Colonic mucosa (tissue), 4 donors: ENCODE data around the gene RPL31. TPM values are rescaled to one million over a fixed set of nuclear protein-coding genes. Genes with fewer than 3 reads are reported as not detected.

ENCODE experiments used
- DNase-seq: peaks from one replicate; pipeline ENCODE4 v3.0.0-alpha.2; 2020
- H3K27ac ChIP-seq: fragments of 200-600 bp; one replicate; pipeline ENCODE4 v1.8.0; 2021
- H3K27me3 ChIP-seq: fragments of 200-600 bp; one replicate; pipeline ENCODE4 v1.8.0; 2021
- H3K36me3 ChIP-seq: fragments of 200-600 bp; one replicate; pipeline ENCODE4 v1.8.0; 2021
- H3K4me1 ChIP-seq: fragments of 200-600 bp; one replicate; pipeline ENCODE4 v1.8.0; 2021; ENCODE audit warnings: mild to moderate bottlenecking
- H3K4me3 ChIP-seq: fragments of 200-600 bp; one replicate; pipeline ENCODE4 v1.8.0; 2021
- H3K9ac ChIP-seq, 2 donors: one replicate each; pipeline ENCODE4 v1.7.0; 2013; ENCODE audit warnings: control low read depth in 2 of 2, low read depth in 2 of 2, low read length in 2 of 2
- H3K9me3 ChIP-seq: fragments of 200-600 bp; one replicate; pipeline ENCODE4 v1.8.0; 2021
- CTCF ChIP-seq: fragments of 200-600 bp; IDR thresholded peaks from one replicate; pipeline ENCODE4 v1.8.0; 2022; ENCODE audit warnings: antibody characterized with exemption, mild to moderate bottlenecking
- intact Hi-C: fragments of 100-400 bp; cut with DNase I; formaldehyde crosslinking; loops from one replicate; pipeline ENCODE4 v1.14.1; 2022
- total RNA-seq, 2 donors: library from RNA; stranded (reverse); fragmentation: NEBNext Ultra II Directional in 1 of 2; extraction: Animal tissue kit (Norgen Biotek cat#: 25700) in 1 of 2; gene quantifications; one replicate each; pipeline ENCODE4 v1.2.1, GENCODE V29; 2021
- donor health status: healthy.
- donor health status: DM: no; HTN: no; CAD: no.
- donor health status: DM: no; HTN: no; CAD: no.

Gene RPL31
- total RNA-seq, 2 donors from 2014 or later, result 1,042 to 1,184 TPM

DNA sequence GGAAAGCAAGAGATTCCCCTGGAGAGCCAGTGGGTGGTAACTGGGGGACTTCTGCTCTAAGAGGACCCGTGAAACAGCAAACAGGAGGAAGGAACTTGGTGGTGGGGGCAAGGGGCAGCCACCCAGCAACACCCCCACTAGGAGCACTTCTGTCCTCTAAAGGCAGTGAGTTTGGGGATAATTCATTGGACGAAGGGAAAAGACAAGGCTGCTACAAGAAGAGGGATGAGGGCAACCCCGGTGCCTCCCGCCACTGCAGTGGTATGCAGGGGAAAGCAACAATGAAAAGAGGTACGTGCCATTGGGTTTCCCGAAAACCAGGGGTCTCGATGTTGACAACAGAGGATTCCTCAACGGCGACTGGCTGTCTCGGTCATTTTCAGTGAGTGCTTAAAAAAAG is 9.1 kb downstream of the RPL31 start:
- no peaks in the 10 kb centered on the region for H3K4me1 ChIP-seq
- H3K27ac ChIP-seq, result no peak overlapping the region
- H3K27me3 ChIP-seq, result no peaks in the 10 kb centered on the region
- H3K4me3 ChIP-seq, result no peak overlapping the region
- no peaks in the 10 kb centered on the region for H3K9me3 ChIP-seq
- no peak for DNase-seq
- no peak for TF ChIP-seq CTCF
- intact Hi-C loops, result loop anchor here (5.0 kb wide), 2 partner anchors 141 to 196 kb away; partner anchors contain the start of gene TBC1D8
- peaks cover 9% of the 10 kb centered on the region for H3K36me3 ChIP-seq
- H3K9ac ChIP-seq, result no peak overlapping the region

- H3K9me3 ChIP-seq, result no peaks in the 10 kb centered on the region
- TF ChIP-seq CTCF, result no peak
- no peaks in the 10 kb centered on the region for H3K4me1 ChIP-seq
- H3K36me3 ChIP-seq, result peaks cover 2% of the 10 kb centered on the region
- H3K27me3 ChIP-seq, result no peaks in the 10 kb centered on the region
- intact Hi-C loops, result loop anchor here (5.0 kb wide), 2 partner anchors 140 to 195 kb away; partner anchors contain the start of gene TBC1D8
- no peak overlapping the region for H3K27ac ChIP-seq
- no peak overlapping the region for H3K9ac ChIP-seq
- H3K4me3 ChIP-seq, result no peak overlapping the region
- DNase-seq, result no peak
Observed at GRCh38 chr2:101012054-101012705, 10.1 kb downstream of the RPL31 start.

GRCh38 chr2:101012706-101013181 is 10.7 kb downstream of the RPL31 start:
- peak; percentile 76 for TF ChIP-seq CTCF
- Histone ChIP-seq H3K4me1 (no peaks in the 10 kb centered on the region), H3K27me3 (no peaks in the 10 kb centered on the region), H3K4me3 (no peak overlapping the region), H3K9me3 (no peaks in the 10 kb centered on the region), H3K9ac (no peak overlapping the region), H3K27ac (no peak overlapping the region), H3K36me3 (no peaks in the 10 kb centered on the region)
- DNase-seq, result peak; percentile 44
- intact Hi-C loops, result loop anchor here (5.0 kb wide), 2 partner anchors 140 to 195 kb away; partner anchors contain the start of gene TBC1D8

DNA sequence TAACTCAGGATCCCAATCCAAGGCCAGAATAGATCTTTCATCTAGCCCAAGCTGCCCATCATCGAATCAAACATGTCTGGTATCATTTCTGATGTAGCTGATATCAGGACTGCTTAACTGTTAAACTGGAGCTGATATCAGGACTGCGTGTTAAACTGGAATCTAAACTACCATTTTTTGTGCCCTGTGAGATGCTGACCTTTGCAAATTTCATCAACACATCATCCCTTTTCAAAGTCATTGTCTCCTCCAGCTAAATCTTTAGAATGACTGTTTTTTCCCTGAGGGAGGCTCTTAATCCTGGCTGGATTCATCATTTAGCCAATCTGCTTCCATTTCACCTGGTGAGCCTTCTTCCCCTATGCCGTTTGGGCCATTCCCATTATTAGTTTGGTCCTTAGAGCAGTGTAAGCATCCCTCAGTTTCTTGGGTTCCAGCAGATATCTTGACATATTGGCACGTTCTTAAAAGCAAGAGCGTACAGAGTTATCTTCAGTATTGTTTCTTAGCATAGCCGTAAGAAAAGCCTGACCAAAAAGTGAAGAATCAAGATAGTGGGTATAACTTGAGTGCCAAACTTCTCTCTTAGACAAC is 12.3 kb downstream of the RPL31 start:
- H3K9ac ChIP-seq, result no peak overlapping the region
- no peaks in the 10 kb centered on the region for H3K9me3 ChIP-seq
- no peak overlapping the region for H3K4me3 ChIP-seq
- DNase-seq, result no peak
- intact Hi-C loops, result loop anchor here (5.0 kb wide), 2 partner anchors 138 to 193 kb away; partner anchors contain the start of gene TBC1D8
- no peaks in the 10 kb centered on the region for H3K4me1 ChIP-seq
- TF ChIP-seq CTCF, result no peak
- H3K27ac ChIP-seq, result no peak overlapping the region
- no peaks in the 10 kb centered on the region for H3K36me3 ChIP-seq
- H3K27me3 ChIP-seq, result no peaks in the 10 kb centered on the region

- H3K9ac ChIP-seq, result no peak overlapping the region
- TF ChIP-seq CTCF, result no peak
- H3K4me3 ChIP-seq, result no peak overlapping the region
- H3K27me3 ChIP-seq, result no peaks in the 10 kb centered on the region
- H3K9me3 ChIP-seq, result no peaks in the 10 kb centered on the region
- no peak for DNase-seq
- intact Hi-C loops, result no loop called here
- H3K4me1 ChIP-seq, result no peaks in the 10 kb centered on the region
- no peak overlapping the region for H3K27ac ChIP-seq
- peaks cover 5% of the 10 kb centered on the region for H3K36me3 ChIP-seq
Observed at GRCh38 chr2:101017371-101017770, 15.3 kb downstream of the RPL31 start.
